PC-9 (cell line): ENCODE data around the gene REPS2. TPM values are rescaled to one million over a fixed set of nuclear protein-coding genes. Genes with fewer than 3 reads are reported as not detected.

Experiments used
- BruUV-seq: library from RNA; stranded (reverse); fragments of 400-500 nt; replicated peaks from 2 replicates; lab custom pipeline; 2021; lab: Mats Ljungman, UMichigan
- CTCF ChIA-PET: fragments of 300-600 bp; sonication (Branson Sonifier 250); formaldehyde crosslinking; loops from one replicate; lab custom pipeline; 2022; ENCODE audit warnings: antibody characterized with exemption; lab: Charles Lee
- POLR2A ChIA-PET: fragments of 300-600 bp; sonication (Branson Sonifier 250); formaldehyde crosslinking; loops from one replicate; lab custom pipeline; 2022; ENCODE audit warnings: antibody characterized with exemption; ENCODE audit not compliant: unreplicated experiment; lab: Charles Lee
- DNase-seq, 2 experiments: peaks; one replicate each; pipeline versions ENCODE4 v3.0.0 to v3.0.0-alpha.2; 2015 to 2022; ENCODE audit warnings: mixed read lengths in 1 of 2
- H2AFZ ChIP-seq: fragments of 200-600 bp; sonication (generic); 2 replicates; pipeline ENCODE4 v1.8.1; 2017; ENCODE audit warnings: antibody characterized with exemption
- H3F3A ChIP-seq: fragments of 200-600 bp; sonication (generic); 2 replicates; pipeline ENCODE4 v1.8.1; 2017; ENCODE audit warnings: antibody characterized with exemption, mild to moderate bottlenecking, low read depth; ENCODE audit not compliant: insufficient read depth
- H3K27ac ChIP-seq: fragments of 200-600 bp; sonication (generic); 2 replicates; pipeline ENCODE4 v1.6.1; 2016; ENCODE audit warnings: mixed run types
- H3K27me3 ChIP-seq: fragments of 200-600 bp; sonication (generic); 2 replicates; pipeline ENCODE4 v1.6.1; 2016; ENCODE audit warnings: low read depth, mixed run types; ENCODE audit not compliant: insufficient read depth
- H3K36me3 ChIP-seq: fragments of 200-600 bp; sonication (generic); 2 replicates; pipeline ENCODE4 v1.6.1; 2016; ENCODE audit warnings: low read depth, mixed run types
- H3K4me1 ChIP-seq: fragments of 200-600 bp; sonication (generic); replicated peaks from 2 replicates; pipeline ENCODE4 v1.6.1; 2016; ENCODE audit warnings: mixed run types; ENCODE audit not compliant: insufficient read depth
- H3K4me2 ChIP-seq: fragments of 200-600 bp; sonication (generic); 2 replicates; pipeline ENCODE4 v1.6.1; 2017; ENCODE audit warnings: mixed run types
- H3K4me3 ChIP-seq: fragments of 200-600 bp; sonication (generic); 2 replicates; pipeline ENCODE4 v1.6.1; 2016; ENCODE audit warnings: mixed run types
- H3K79me2 ChIP-seq: fragments of 200-600 bp; sonication (generic); 2 replicates; pipeline ENCODE4 v1.6.1; 2017; ENCODE audit warnings: low read depth, mixed run types
- H3K9me2 ChIP-seq: fragments of 200-600 bp; sonication (generic); 2 replicates; pipeline ENCODE4 v1.8.1; 2017; ENCODE audit warnings: mild to moderate bottlenecking; ENCODE audit not compliant: insufficient read depth
- H3K9me3 ChIP-seq: fragments of 200-600 bp; sonication (generic); 2 replicates; pipeline ENCODE4 v1.8.1; 2016; ENCODE audit warnings: low read depth; ENCODE audit not compliant: insufficient read depth
- H4K20me1 ChIP-seq: fragments of 200-600 bp; sonication (generic); 2 replicates; pipeline ENCODE4 v1.8.1; 2017; ENCODE audit not compliant: insufficient read depth
- EZH2 ChIP-seq: fragments of 200-600 bp; sonication (generic); IDR thresholded peaks from 2 replicates; pipeline ENCODE4 v1.8.0; 2017; ENCODE audit warnings: antibody characterized with exemption, low read depth
- intact Hi-C: fragments of 100-400 bp; cut with micrococcal nuclease; formaldehyde crosslinking; loops from one replicate; pipeline ENCODE4 v1.10.0; 2022; ENCODE audit not compliant: unreplicated experiment
- total RNA-seq: library from RNA; stranded (reverse); gene quantifications from 2 replicates; pipeline ENCODE4 v1.2.3, GENCODE V29; 2021
- TF ChIP-seq, protein P1 (sequence below): fragments of 200-600 bp; sonication (generic); conservative IDR thresholded peaks from 2 replicates; pipeline ENCODE4 v1.6.1; 2017; ENCODE audit warnings: mixed run types, antibody characterized with exemption, mild to moderate bottlenecking, moderate library complexity

Gene REPS2
- total RNA-seq, 1 experiment from 2014 or later: 29.2 TPM

DNA sequence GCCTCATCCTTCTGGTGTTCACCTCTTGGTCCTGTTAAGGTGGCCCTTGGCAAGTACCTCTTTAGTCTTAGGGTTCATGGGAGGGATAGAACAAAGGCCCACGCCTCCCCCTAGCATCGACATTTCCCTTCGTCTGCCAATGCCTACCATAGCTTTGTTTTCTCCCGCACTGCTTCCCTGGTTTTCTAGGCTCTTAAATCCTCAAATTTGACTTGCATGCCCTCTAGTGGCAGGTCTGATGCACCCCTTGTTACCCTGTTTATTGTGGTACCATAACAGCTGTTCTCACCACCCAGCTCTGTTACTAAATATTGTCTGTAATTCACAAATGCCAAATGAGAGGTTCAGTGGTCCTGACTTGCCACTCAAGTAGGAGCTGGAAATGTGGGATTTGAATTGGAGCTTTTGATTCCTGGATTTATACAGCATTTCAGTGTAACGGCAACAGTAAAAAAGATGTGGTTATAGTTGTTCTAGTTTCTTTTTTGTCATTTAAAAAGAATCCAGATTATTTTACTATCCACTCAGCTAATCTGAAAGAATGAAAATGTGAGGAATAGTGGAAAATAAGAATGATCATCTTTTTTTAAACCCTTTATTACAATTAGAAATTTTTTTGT is 100.1 kb downstream of the REPS2 start:
- BruUV-seq: no TSS peak
- no peaks in the 10 kb centered on the region for H3K9me3 ChIP-seq
- ChIA-PET POLR2A (interaction anchor here (0.6 kb wide), 1 partner anchor 164 kb away, joined by 3 read pairs; no protein-coding TSS in a partner anchor), CTCF (interaction anchor here (0.6 to 2.7 kb wide), 7 partner anchors 8 to 220 kb away, joined by 3 to 40 read pairs (median 5); partner anchors contain the start of gene REPS2)
- H3K4me3 ChIP-seq: no peak overlapping the region
- no peaks in the 10 kb centered on the region for H3K79me2 ChIP-seq
- DNase-seq: peak; percentile 51 to 55
- no peaks in the 10 kb centered on the region for H3K4me1 ChIP-seq
- no peak overlapping the region for H2AFZ ChIP-seq
- no peaks in the 10 kb centered on the region for H3K36me3 ChIP-seq
- H3K27me3 ChIP-seq: no peaks in the 10 kb centered on the region
- H4K20me1 ChIP-seq: no peaks in the 10 kb centered on the region
- H3K9me2 ChIP-seq: no peaks in the 10 kb centered on the region
- intact Hi-C loops: loop anchor here (1.0 to 5.0 kb wide), 4 partner anchors 99 to 220 kb away; partner anchors contain the start of gene REPS2
- no peak for TF ChIP-seq EZH2
- TF ChIP-seq, protein P1, sequence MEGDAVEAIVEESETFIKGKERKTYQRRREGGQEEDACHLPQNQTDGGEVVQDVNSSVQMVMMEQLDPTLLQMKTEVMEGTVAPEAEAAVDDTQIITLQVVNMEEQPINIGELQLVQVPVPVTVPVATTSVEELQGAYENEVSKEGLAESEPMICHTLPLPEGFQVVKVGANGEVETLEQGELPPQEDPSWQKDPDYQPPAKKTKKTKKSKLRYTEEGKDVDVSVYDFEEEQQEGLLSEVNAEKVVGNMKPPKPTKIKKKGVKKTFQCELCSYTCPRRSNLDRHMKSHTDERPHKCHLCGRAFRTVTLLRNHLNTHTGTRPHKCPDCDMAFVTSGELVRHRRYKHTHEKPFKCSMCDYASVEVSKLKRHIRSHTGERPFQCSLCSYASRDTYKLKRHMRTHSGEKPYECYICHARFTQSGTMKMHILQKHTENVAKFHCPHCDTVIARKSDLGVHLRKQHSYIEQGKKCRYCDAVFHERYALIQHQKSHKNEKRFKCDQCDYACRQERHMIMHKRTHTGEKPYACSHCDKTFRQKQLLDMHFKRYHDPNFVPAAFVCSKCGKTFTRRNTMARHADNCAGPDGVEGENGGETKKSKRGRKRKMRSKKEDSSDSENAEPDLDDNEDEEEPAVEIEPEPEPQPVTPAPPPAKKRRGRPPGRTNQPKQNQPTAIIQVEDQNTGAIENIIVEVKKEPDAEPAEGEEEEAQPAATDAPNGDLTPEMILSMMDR: peak; percentile 82
- no peaks in the 10 kb centered on the region for H3F3A ChIP-seq
- H3K27ac ChIP-seq: no peak overlapping the region
- H3K4me2 ChIP-seq: no peak overlapping the region

DNA sequence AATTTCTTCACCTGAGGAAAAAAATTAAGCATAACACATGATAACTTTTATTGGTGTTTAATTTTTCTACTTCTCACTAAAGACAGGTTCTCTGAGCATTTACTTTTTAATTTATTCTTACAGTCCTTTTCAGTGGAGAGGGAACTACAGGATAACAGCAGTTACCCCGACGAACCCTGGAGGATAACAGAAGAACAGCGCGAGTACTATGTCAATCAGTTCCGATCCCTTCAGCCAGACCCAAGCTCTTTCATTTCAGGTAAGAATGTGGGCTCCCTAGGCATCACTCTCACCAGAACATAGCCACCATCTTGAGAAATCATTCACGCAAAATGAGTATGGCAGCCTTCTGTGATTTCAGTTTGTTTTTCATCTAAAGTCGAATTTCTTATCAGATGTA is 100.8 kb downstream of the REPS2 start:
- Histone ChIP-seq H3K36me3 (no peaks in the 10 kb centered on the region), H2AFZ (no peak overlapping the region), H3K9me3 (no peaks in the 10 kb centered on the region), H3K79me2 (no peaks in the 10 kb centered on the region), H3K4me1 (no peaks in the 10 kb centered on the region), H3K9me2 (no peaks in the 10 kb centered on the region), H3K27ac (no peak overlapping the region), H3F3A (no peaks in the 10 kb centered on the region), H3K4me3 (no peak overlapping the region), H3K4me2 (no peak overlapping the region), H4K20me1 (no peaks in the 10 kb centered on the region), H3K27me3 (no peaks in the 10 kb centered on the region)
- intact Hi-C loops: loop anchor here (5.0 kb wide), 2 partner anchors 100 to 180 kb away; partner anchors contain the start of gene REPS2
- no peak for DNase-seq
- ChIA-PET CTCF (interaction anchor here (0.6 to 2.7 kb wide), 4 partner anchors 9 to 221 kb away, joined by 3 to 40 read pairs (median 6); no protein-coding TSS in a partner anchor), POLR2A (no interaction called here)
- BruUV-seq: no TSS peak
- TF ChIP-seq EZH2: no peak
- TF ChIP-seq, protein P1: no peak

DNA sequence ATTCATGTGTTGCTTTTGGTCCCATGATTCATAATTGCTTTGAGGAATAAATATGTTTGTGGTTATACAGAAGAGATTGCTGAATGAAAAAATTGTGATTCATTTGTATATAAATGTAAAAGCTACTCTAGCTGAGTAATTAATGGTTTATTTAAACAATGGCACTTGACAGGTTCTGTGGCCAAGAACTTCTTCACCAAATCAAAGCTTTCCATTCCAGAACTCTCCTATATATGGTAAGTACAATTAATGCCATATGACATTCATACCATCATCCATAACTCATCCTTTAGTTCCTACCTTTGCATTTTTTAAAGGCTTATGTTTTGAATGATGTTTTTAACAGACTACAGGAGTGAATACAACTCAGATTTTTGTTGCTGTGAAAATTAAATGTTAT is 105.8 kb downstream of the REPS2 start:
- H3K4me3 ChIP-seq: no peak overlapping the region
- no peaks in the 10 kb centered on the region for H3K27me3 ChIP-seq
- ChIA-PET CTCF (no interaction called here), POLR2A (no interaction called here)
- no peaks in the 10 kb centered on the region for H3K9me3 ChIP-seq
- TF ChIP-seq EZH2: no peak
- TF ChIP-seq, protein P1: no peak
- no peaks in the 10 kb centered on the region for H3K4me1 ChIP-seq
- no peak overlapping the region for H3K4me2 ChIP-seq
- H3K79me2 ChIP-seq: no peaks in the 10 kb centered on the region
- no peaks in the 10 kb centered on the region for H3K36me3 ChIP-seq
- H3K9me2 ChIP-seq: no peaks in the 10 kb centered on the region
- H3F3A ChIP-seq: no peaks in the 10 kb centered on the region
- no peak overlapping the region for H2AFZ ChIP-seq
- no peaks in the 10 kb centered on the region for H4K20me1 ChIP-seq
- DNase-seq: no peak
- intact Hi-C loops: no loop called here
- no peak overlapping the region for H3K27ac ChIP-seq
- no TSS peak for BruUV-seq
